ENCODE data around the gene JPH4.

- TF ChIP-seq CSDC2 (CRISPR knock-in tag; IDR thresholded peaks at IDR 0.05) (no peak), RARB (CRISPR knock-in tag; IDR thresholded peaks at IDR 0.05) (no peak), TOX (CRISPR knock-in tag; IDR thresholded peaks at IDR 0.05; ENCODE audit: borderline replicate concordance) (no peak), ZNF8 (CRISPR knock-in tag; IDR thresholded peaks at IDR 0.05) (no peak), CREB5 (CRISPR knock-in tag; IDR thresholded peaks at IDR 0.05; ENCODE audit: low read depth) (no peak), ZFP30 (CRISPR knock-in tag; IDR thresholded peaks at IDR 0.05) (no peak)
- TF ChIP-seq, protein P1, sequence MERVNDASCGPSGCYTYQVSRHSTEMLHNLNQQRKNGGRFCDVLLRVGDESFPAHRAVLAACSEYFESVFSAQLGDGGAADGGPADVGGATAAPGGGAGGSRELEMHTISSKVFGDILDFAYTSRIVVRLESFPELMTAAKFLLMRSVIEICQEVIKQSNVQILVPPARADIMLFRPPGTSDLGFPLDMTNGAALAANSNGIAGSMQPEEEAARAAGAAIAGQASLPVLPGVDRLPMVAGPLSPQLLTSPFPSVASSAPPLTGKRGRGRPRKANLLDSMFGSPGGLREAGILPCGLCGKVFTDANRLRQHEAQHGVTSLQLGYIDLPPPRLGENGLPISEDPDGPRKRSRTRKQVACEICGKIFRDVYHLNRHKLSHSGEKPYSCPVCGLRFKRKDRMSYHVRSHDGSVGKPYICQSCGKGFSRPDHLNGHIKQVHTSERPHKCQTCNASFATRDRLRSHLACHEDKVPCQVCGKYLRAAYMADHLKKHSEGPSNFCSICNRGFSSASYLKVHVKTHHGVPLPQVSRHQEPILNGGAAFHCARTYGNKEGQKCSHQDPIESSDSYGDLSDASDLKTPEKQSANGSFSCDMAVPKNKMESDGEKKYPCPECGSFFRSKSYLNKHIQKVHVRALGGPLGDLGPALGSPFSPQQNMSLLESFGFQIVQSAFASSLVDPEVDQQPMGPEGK (CRISPR knock-in tag; IDR thresholded peaks at IDR 0.05; ENCODE audit: borderline replicate concordance): no peak
- TF ChIP-seq, protein P2, sequence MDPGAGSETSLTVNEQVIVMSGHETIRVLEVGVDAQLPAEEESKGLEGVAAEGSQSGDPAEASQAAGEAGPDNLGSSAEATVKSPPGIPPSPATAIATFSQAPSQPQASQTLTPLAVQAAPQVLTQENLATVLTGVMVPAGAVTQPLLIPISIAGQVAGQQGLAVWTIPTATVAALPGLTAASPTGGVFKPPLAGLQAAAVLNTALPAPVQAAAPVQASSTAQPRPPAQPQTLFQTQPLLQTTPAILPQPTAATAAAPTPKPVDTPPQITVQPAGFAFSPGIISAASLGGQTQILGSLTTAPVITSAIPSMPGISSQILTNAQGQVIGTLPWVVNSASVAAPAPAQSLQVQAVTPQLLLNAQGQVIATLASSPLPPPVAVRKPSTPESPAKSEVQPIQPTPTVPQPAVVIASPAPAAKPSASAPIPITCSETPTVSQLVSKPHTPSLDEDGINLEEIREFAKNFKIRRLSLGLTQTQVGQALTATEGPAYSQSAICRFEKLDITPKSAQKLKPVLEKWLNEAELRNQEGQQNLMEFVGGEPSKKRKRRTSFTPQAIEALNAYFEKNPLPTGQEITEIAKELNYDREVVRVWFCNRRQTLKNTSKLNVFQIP (CRISPR knock-in tag; IDR thresholded peaks at IDR 0.05; ENCODE audit: borderline replicate concordance, low read depth): no peak
Observed at GRCh38 chr14:23589606-23590005, 11.0 kb upstream of the JPH4 start.
